ENCODE measurements around the gene MOB3A.
"Not testable (repeated sequence)": the region's sequence is repeated elsewhere in the genome, so short reads cannot be mapped to it uniquely, and the experiment has no call there.

GRCh38 chr19:2034253-2034652 is 61.9 kb downstream of the MOB3A start:
- not testable (repeated sequence) for TF ChIP-seq ARNTL (CRISPR knock-in tag; IDR thresholded peaks at IDR 0.05; ENCODE audit: borderline replicate concordance, low read depth); ISL1 (CRISPR knock-in tag; IDR thresholded peaks at IDR 0.05); CREB5 (CRISPR knock-in tag; IDR thresholded peaks at IDR 0.05; ENCODE audit: low read depth); ZFP3 (CRISPR knock-in tag; IDR thresholded peaks at IDR 0.05); POU6F1 (CRISPR knock-in tag; IDR thresholded peaks at IDR 0.05; ENCODE audit: borderline replicate concordance, low read depth); PATZ1 (CRISPR knock-in tag; IDR thresholded peaks at IDR 0.05; ENCODE audit: borderline replicate concordance); ZFP30 (CRISPR knock-in tag; IDR thresholded peaks at IDR 0.05); CSDC2 (CRISPR knock-in tag; IDR thresholded peaks at IDR 0.05); RARB (CRISPR knock-in tag; IDR thresholded peaks at IDR 0.05); ZNF70 (CRISPR knock-in tag; IDR thresholded peaks at IDR 0.05); ZC3H10 (CRISPR knock-in tag; IDR thresholded peaks at IDR 0.05); TCF4 (CRISPR knock-in tag; IDR thresholded peaks at IDR 0.05; ENCODE audit: borderline replicate concordance); BACH2 (CRISPR knock-in tag; IDR thresholded peaks at IDR 0.05; ENCODE audit: borderline replicate concordance)

Measured in SK-N-SH treated with all-trans-retinoic acid at 6 μM for 48 hours (cell line).